BE2C (cell line): ENCODE data around the gene STK39.

Experiments
- DNase-seq: peaks from one replicate; pipeline ENCODE4 v3.0.0-alpha.2; 2020
- H3K27me3 ChIP-seq: fragments of 250-450 bp; sonication (Bioruptor Pico); 2 replicates; pipeline ENCODE4 v1.5.1; 2020; ENCODE audit warnings: mild to moderate bottlenecking
- H3K36me3 ChIP-seq: fragments of 250-450 bp; sonication (Bioruptor Pico); 2 replicates; pipeline ENCODE4 v1.5.1; 2020; ENCODE audit warnings: mild to moderate bottlenecking
- H3K4me1 ChIP-seq: fragments of 250-450 bp; sonication (Bioruptor Pico); 2 replicates; pipeline ENCODE4 v1.5.1; 2020
- H3K4me3 ChIP-seq: 2 replicates; pipeline ENCODE4 v1.5.1; 2011; ENCODE audit warnings: low read depth, low read length
- H3K9me3 ChIP-seq: fragments of 250-450 bp; sonication (Bioruptor Pico); 2 replicates; pipeline ENCODE4 v1.5.1; 2020
- TF ChIP-seq, protein P1 (sequence below): IDR thresholded peaks from 2 replicates; pipeline ENCODE4 v1.5.1; 2012; ENCODE audit warnings: mild to moderate bottlenecking, low read depth, low read length

The STK39 gene

GRCh38 chr2:168025487-168026202 lies 221.8 kb downstream of the STK39 start:
- Histone ChIP-seq H3K4me3 (no peak overlapping the region), H3K9me3 (no peaks in the 10 kb centered on the region), H3K27me3 (no peaks in the 10 kb centered on the region), H3K36me3 (no peaks in the 10 kb centered on the region), H3K4me1 (no peaks in the 10 kb centered on the region)
- DNase-seq = no peak
- TF ChIP-seq, protein P1, sequence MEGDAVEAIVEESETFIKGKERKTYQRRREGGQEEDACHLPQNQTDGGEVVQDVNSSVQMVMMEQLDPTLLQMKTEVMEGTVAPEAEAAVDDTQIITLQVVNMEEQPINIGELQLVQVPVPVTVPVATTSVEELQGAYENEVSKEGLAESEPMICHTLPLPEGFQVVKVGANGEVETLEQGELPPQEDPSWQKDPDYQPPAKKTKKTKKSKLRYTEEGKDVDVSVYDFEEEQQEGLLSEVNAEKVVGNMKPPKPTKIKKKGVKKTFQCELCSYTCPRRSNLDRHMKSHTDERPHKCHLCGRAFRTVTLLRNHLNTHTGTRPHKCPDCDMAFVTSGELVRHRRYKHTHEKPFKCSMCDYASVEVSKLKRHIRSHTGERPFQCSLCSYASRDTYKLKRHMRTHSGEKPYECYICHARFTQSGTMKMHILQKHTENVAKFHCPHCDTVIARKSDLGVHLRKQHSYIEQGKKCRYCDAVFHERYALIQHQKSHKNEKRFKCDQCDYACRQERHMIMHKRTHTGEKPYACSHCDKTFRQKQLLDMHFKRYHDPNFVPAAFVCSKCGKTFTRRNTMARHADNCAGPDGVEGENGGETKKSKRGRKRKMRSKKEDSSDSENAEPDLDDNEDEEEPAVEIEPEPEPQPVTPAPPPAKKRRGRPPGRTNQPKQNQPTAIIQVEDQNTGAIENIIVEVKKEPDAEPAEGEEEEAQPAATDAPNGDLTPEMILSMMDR = no peak

DNA sequence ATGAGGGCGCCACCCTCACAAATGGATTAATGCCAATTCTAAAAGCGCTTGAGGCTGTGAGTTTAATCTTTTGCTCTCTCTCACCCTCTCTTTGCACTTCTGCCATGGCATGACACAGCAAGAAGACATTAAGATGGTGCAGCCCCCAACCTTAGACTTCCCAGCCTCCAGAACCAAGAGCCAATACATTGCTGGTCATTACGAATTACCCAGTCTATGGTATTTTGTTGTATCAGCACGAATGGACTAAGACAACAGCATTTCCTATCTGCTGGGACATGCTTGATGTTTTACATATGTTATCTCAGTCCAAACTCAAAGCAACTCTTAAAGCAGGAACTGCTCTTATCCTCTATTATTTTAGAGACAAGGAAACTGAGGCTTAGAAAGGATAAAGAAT lies 222.9 kb downstream of the STK39 start:
- Histone ChIP-seq H3K36me3 (no peaks in the 10 kb centered on the region), H3K4me3 (no peak overlapping the region), H3K27me3 (no peaks in the 10 kb centered on the region), H3K9me3 (no peaks in the 10 kb centered on the region), H3K4me1 (no peaks in the 10 kb centered on the region)
- DNase-seq = no peak
- TF ChIP-seq, protein P1 = no peak

GRCh38 chr2:168021800-168022587 lies 225.4 kb downstream of the STK39 start:
- TF ChIP-seq, protein P1 = no peak
- no peaks in the 10 kb centered on the region for H3K36me3 ChIP-seq
- H3K27me3 ChIP-seq = no peaks in the 10 kb centered on the region
- H3K9me3 ChIP-seq = no peaks in the 10 kb centered on the region
- no peaks in the 10 kb centered on the region for H3K4me1 ChIP-seq
- H3K4me3 ChIP-seq = no peak overlapping the region
- no peak for DNase-seq

DNA sequence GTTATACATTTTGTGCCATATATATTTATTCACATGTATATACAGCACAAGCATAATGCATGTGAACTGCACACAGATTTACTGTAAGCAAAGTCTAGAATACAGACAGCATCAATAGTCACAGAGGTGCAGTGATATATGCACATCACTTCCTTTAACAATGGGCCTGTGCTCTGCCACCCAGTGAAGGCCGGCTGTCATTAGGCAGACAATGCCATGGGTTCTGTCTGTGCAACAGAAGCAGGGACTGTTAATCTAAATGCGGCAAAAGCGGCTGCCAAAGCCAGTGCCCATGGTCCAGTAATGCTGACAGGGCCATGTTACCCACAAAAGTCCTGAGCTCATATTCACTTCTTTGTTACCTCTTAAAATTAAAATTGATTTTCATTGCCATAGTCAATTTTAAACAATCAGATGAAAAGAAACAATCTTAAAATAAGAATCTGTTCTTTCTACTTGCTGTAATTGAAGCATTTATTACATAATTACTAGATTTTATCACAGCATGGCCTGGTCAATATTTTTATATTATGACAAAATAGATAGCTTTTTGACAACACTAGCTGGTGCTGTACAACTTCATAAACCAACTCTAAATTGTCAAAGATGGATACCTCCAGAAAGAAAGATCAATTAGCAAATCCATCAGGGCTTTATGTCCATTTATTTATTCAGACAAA lies 232.0 kb downstream of the STK39 start:
- Histone ChIP-seq H3K4me3 (no peak overlapping the region), H3K4me1 (peaks cover 9% of the 10 kb centered on the region), H3K27me3 (no peaks in the 10 kb centered on the region), H3K36me3 (no peaks in the 10 kb centered on the region), H3K9me3 (no peaks in the 10 kb centered on the region)
- peak; percentile 59 for DNase-seq
- TF ChIP-seq, protein P1 = no peak

DNA sequence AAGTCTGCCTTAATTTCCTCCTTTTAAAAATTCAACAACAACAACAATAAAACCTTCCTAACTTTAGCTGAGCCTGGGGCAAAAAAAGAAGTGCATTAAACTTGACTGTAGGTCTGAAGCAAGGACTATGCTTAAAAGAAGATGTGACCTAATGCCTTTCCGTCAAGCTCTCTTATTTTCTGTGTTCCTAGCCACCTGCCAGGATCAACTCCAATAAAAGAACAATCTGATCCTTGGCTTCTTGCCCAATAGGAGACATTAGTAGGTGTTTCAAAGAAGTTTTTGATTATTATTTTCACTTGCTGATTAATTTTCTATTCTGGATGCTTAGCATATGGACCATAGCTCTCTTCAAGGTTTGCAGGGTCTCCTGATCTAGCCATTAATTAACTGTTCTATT lies 237.5 kb downstream of the STK39 start:
- Histone ChIP-seq H3K27me3 (no peaks in the 10 kb centered on the region), H3K4me1 (peaks cover 4% of the 10 kb centered on the region), H3K4me3 (no peak overlapping the region), H3K9me3 (no peaks in the 10 kb centered on the region), H3K36me3 (no peaks in the 10 kb centered on the region)
- TF ChIP-seq, protein P1 = no peak
- DNase-seq = no peak
